ENCODE measurements around the gene TF.

Gene TF

DNA sequence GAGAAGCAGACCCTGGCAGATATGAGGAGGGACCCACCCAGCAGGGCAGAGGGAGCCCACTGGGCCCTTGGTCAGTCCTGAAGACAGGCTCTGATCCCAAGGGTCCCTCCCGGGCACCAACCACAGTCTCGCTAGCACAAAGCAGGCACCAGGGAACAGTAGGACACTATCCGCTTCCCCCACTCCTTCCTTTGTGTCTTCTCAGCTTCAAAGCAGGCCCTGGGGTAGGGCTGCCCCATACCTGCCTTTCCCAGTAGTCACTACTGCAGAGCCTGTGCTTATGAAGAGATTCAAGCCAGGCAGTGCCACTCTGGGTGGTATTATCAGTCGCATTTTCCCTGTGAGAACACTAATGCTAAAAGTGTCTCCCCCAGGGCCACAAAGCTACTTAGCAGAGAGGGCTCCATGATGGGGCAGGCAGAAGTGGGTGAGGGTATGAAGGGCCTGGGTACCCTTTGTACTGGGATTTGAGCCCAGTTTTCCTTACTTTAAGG is 92.2 kb downstream of the TF start:
- DNase-seq, result no peak

GRCh38 chr3:133838916-133839800 is 93.0 kb downstream of the TF start:
- no peak for DNase-seq

GRCh38 chr3:133840055-133840737 is 94.0 kb downstream of the TF start:
- DNase-seq, result no peak

DNA sequence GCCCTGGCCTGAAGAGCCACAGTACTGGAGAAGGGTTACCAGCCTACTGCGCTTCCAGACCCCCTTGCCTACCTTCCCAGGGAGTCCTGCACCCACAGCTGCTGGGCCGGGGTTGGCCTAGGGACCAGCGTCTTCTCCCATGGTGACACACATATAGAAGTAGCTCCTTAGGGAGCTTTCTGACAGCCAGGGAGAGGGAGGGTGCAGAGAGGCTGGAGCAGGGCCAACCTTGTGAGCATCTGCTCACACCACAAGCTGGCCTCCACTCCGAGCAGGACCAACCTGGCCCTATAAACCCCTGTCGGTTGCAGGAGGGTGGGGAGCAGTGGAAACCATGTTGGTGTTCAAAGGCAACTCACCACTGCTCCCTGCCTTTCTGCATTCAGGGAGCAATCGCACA is 94.6 kb downstream of the TF start:
- no peak for DNase-seq

DNA sequence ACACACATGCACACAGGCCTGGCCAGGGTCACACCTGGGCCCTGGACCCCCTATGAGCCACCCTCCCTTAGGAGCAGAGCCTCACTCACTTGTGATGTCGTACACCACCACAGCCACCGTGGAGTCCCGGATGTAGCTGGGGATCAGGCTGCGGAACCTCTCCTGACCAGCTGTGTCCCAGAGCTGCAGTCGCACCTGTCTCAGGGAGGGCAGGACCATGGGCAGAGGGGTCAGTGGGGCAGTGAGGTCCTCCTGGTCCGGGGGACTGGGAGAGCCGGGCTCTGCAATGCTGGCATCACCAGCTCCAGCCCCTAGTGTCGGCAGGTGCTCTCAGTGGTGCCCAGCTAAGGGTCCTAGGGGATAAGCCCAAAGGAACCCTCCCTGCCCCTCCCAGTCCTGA is 95.0 kb downstream of the TF start:
- no peak for DNase-seq

DNA sequence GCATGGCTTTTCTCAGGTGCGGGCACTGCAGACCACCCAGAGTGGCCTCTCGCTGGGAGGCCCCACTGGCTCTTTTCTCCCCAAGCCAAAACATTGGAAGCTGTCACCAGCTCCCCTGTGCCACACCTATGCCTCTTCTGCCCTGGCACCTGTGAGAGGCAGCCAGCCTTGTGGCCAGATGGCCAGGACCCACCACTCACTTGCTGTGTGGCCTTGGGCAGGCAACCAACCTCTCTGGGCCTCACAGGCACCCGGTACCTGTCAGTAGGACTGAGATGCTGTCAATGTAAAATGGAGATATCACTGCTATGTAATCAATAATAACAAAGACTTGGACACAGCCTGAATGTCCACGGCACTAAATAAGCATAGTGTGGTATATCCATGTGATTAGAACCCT is 96.0 kb downstream of the TF start:
- DNase-seq, result no peak

DNA sequence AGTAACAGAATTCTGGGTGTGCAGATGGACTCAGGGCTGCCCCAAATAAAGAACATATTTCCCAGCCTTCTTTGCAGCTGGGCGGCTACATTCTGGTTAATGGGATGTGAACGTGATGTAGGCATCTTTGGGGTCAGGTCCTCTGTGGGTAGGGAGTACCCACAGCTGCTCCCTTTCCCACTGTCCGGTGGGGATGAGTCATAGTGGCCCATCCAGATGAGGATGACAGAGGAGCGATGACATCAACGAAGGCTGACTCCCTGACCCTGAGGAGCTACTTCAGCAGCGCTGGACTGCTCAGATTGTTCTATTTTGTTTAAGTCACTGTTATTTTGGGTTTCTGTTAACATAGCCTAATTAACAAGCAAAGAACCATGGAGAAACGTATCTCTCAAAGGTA is 97.4 kb downstream of the TF start:
- DNase-seq, result no peak

DNA sequence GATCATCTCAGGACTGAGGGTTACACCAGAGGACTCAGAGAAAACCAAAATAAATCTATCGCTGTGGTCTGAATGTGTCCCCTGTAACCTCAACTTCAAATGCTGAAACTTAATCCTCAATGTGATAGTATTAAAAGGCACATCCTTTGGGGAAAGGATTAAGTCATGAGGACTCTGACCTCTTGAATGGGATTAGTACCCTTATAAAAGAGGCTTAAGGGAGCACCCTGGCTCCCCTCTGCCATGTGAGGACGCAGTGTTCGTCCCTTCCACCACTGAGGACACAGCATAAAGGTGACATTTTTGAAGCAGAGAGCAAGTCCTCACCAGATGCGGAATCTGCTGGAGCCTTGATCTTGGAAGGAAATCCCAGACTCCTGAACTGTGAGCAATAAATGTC is 98.9 kb downstream of the TF start:
- DNase-seq, result no peak

Data from midbrain (tissue), 1 donor.